ENCODE results near the gene CTBP1.

GRCh38 chr4:1255151-1255550, 6.2 kb upstream of the CTBP1 start:
- TF ChIP-seq CTCF (IDR thresholded peaks at IDR 0.05; ENCODE audit: low read depth, low read length) (no peak), EZH2phosphoT487 (IDR thresholded peaks at IDR 0.05; ENCODE audit: low read depth) (no peak)
